Type B pancreatic cell (in vitro differentiated cells): Measurements from ENCODE around the gene CARMIL3. TPM values are rescaled to one million over a fixed set of nuclear protein-coding genes. Genes with fewer than 3 reads are reported as not detected.

Source experiments
- DNase-seq: peaks from one replicate; pipeline ENCODE4 v3.0.0; 2021; ENCODE audit warnings: mixed read lengths; ENCODE audit not compliant: unreplicated experiment; ENCODE audit errors: extremely low spot score
- H3K27ac Mint-ChIP-seq: 2 replicates; pipeline ENCODE4 v1.8.0; 2021; ENCODE audit warnings: mild to moderate bottlenecking, mixed read lengths
- H3K27me3 Mint-ChIP-seq: 2 replicates; pipeline ENCODE4 v1.8.0; 2021; ENCODE audit warnings: mixed read lengths
- H3K36me3 Mint-ChIP-seq: 2 replicates; pipeline ENCODE4 v1.8.0; 2021; ENCODE audit warnings: mixed read lengths
- H3K4me1 Mint-ChIP-seq: one replicate; pipeline ENCODE4 v1.8.0; 2021; ENCODE audit warnings: mixed read lengths; ENCODE audit not compliant: unreplicated experiment
- H3K4me3 Mint-ChIP-seq: 2 replicates; pipeline ENCODE4 v1.8.0; 2021; ENCODE audit warnings: mild to moderate bottlenecking, mixed read lengths
- H3K9me3 Mint-ChIP-seq: 2 replicates; pipeline ENCODE4 v1.8.0; 2021; ENCODE audit warnings: mixed read lengths
- CTCF ChIP-seq: fragments of 200-600 bp; sonication (generic); conservative IDR thresholded peaks from 2 replicates; pipeline ENCODE4 v1.5.0; 2021; ENCODE audit warnings: antibody characterized with exemption, mild to moderate bottlenecking
- total RNA-seq: library from RNA; stranded (reverse); gene quantifications from 2 replicates; pipeline ENCODE4 v1.2.1, GENCODE V29; 2021; ENCODE audit warnings: low replicate concordance

Gene CARMIL3
- total RNA-seq, 1 donor from 2014 or later = 2.8 TPM

- peaks cover 18% of the 10 kb centered on the region for H3K4me1 Mint-ChIP-seq
- H3K9me3 Mint-ChIP-seq = no peaks in the 10 kb centered on the region
- H3K27ac Mint-ChIP-seq = no peak overlapping the region
- DNase-seq = no peak
- no peak for TF ChIP-seq CTCF
- H3K27me3 Mint-ChIP-seq = peaks cover 46% of the 10 kb centered on the region
- peak overlapping the region; percentile 84 for H3K4me3 Mint-ChIP-seq
- H3K36me3 Mint-ChIP-seq = no peaks in the 10 kb centered on the region
Observed at GRCh38 chr14:24053548-24054323, 1.9 kb downstream of the CARMIL3 start.

- Mint-ChIP-seq H3K4me1 (peaks cover 18% of the 10 kb centered on the region), H3K4me3 (no peak overlapping the region), H3K36me3 (no peaks in the 10 kb centered on the region), H3K9me3 (no peaks in the 10 kb centered on the region), H3K27me3 (peaks cover 41% of the 10 kb centered on the region), H3K27ac (no peak overlapping the region)
- DNase-seq = no peak
- TF ChIP-seq CTCF = no peak
Observed at GRCh38 chr14:24054324-24054641, 2.5 kb downstream of the CARMIL3 start.

GRCh38 chr14:24054646-24055045 lies 2.8 kb downstream of the CARMIL3 start:
- no peak for DNase-seq
- Mint-ChIP-seq H3K36me3 (no peaks in the 10 kb centered on the region), H3K27ac (no peak overlapping the region), H3K27me3 (peaks cover 37% of the 10 kb centered on the region), H3K4me3 (no peak overlapping the region), H3K4me1 (peaks cover 18% of the 10 kb centered on the region), H3K9me3 (no peaks in the 10 kb centered on the region)
- no peak for TF ChIP-seq CTCF

GRCh38 chr14:24055971-24056799 lies 4.4 kb downstream of the CARMIL3 start:
- no peak for DNase-seq
- Mint-ChIP-seq H3K36me3 (no peaks in the 10 kb centered on the region), H3K4me3 (no peak overlapping the region), H3K4me1 (peaks cover 14% of the 10 kb centered on the region), H3K27ac (no peak overlapping the region), H3K27me3 (peaks cover 22% of the 10 kb centered on the region), H3K9me3 (no peaks in the 10 kb centered on the region)
- TF ChIP-seq CTCF = no peak

GRCh38 chr14:24056800-24057184 lies 5.0 kb downstream of the CARMIL3 start:
- Mint-ChIP-seq H3K9me3 (no peaks in the 10 kb centered on the region), H3K27me3 (peaks cover 19% of the 10 kb centered on the region), H3K4me1 (peaks cover 12% of the 10 kb centered on the region), H3K27ac (no peak overlapping the region), H3K36me3 (no peaks in the 10 kb centered on the region), H3K4me3 (no peak overlapping the region)
- DNase-seq = no peak
- TF ChIP-seq CTCF = no peak
